ENCODE results near the gene PRF1. TPM values are rescaled to one million over a fixed set of nuclear protein-coding genes. Genes with fewer than 3 reads are reported as not detected.

PRF1 gene
- total RNA-seq, 1 experiment from 2014 or later: 6.4 TPM

DNA sequence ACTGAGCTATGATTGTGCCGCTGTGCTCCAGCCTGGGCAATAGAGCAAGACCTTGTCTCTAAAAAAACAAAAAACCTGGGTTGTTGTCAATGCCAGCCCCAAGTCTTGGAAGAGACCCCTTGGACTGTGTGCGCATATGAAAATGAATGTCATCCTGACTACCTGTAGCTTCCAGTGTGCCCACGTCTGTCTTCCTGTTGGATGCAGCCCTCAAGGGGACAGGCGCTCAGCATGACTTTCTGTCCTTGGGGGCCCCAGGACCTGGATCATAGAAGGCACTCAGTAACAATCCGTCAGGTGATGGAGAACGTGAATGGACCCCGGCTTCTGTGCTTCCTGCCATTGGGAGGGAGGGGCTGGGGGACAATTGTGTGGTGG lies 9.0 kb downstream of the PRF1 start:
- intact Hi-C loops (cut with micrococcal nuclease): no loop called here
- H2AFZ ChIP-seq (ENCODE audit: low read depth, low read length, poor library complexity, severe bottlenecking): no peak overlapping the region
- BruUV-seq (replicated peaks): no TSS peak
- RAD21 ChIA-PET (ENCODE audit: low non-redundant PET in 1 of 2, low total read pairs in 2 of 2, uncharacterized antibody in 2 of 2, unreplicated experiment in 2 of 2): no interaction called here
- H3K9me2 ChIP-seq (ENCODE audit: insufficient read depth): no peaks in the 10 kb centered on the region
- H3K4me2 ChIP-seq (ENCODE audit: low read length): no peak overlapping the region
- no peak overlapping the region for H3K9ac ChIP-seq (ENCODE audit: low read length)
- no peaks in the 10 kb centered on the region for H3K27me3 ChIP-seq (ENCODE audit: insufficient read depth, low read length)
- CTCF ChIA-PET: no interaction called here
- ATAC-seq: no peak
- POLR2A ChIA-PET: no interaction called here
- no peaks in the 10 kb centered on the region for H3K79me2 ChIP-seq (ENCODE audit: insufficient read depth, low read length)
- DNase-seq (ENCODE audit: low read depth, low spot score): no peak
- no peak overlapping the region for H3K27ac ChIP-seq (ENCODE audit: low read depth, low read length)
- TF ChIP-seq, protein P1, sequence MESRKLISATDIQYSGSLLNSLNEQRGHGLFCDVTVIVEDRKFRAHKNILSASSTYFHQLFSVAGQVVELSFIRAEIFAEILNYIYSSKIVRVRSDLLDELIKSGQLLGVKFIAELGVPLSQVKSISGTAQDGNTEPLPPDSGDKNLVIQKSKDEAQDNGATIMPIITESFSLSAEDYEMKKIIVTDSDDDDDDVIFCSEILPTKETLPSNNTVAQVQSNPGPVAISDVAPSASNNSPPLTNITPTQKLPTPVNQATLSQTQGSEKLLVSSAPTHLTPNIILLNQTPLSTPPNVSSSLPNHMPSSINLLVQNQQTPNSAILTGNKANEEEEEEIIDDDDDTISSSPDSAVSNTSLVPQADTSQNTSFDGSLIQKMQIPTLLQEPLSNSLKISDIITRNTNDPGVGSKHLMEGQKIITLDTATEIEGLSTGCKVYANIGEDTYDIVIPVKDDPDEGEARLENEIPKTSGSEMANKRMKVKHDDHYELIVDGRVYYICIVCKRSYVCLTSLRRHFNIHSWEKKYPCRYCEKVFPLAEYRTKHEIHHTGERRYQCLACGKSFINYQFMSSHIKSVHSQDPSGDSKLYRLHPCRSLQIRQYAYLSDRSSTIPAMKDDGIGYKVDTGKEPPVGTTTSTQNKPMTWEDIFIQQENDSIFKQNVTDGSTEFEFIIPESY (IDR thresholded peaks at IDR 0.05; ENCODE audit: extremely low read depth, insufficient replicate concordance, low read length): no peak
- no peak for TF ChIP-seq CEBPB (IDR thresholded peaks at IDR 0.05; ENCODE audit: low read depth)
- TF ChIP-seq, protein P2, sequence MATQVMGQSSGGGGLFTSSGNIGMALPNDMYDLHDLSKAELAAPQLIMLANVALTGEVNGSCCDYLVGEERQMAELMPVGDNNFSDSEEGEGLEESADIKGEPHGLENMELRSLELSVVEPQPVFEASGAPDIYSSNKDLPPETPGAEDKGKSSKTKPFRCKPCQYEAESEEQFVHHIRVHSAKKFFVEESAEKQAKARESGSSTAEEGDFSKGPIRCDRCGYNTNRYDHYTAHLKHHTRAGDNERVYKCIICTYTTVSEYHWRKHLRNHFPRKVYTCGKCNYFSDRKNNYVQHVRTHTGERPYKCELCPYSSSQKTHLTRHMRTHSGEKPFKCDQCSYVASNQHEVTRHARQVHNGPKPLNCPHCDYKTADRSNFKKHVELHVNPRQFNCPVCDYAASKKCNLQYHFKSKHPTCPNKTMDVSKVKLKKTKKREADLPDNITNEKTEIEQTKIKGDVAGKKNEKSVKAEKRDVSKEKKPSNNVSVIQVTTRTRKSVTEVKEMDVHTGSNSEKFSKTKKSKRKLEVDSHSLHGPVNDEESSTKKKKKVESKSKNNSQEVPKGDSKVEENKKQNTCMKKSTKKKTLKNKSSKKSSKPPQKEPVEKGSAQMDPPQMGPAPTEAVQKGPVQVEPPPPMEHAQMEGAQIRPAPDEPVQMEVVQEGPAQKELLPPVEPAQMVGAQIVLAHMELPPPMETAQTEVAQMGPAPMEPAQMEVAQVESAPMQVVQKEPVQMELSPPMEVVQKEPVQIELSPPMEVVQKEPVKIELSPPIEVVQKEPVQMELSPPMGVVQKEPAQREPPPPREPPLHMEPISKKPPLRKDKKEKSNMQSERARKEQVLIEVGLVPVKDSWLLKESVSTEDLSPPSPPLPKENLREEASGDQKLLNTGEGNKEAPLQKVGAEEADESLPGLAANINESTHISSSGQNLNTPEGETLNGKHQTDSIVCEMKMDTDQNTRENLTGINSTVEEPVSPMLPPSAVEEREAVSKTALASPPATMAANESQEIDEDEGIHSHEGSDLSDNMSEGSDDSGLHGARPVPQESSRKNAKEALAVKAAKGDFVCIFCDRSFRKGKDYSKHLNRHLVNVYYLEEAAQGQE (IDR thresholded peaks at IDR 0.05; ENCODE audit: low read depth): no peak
- TF ChIP-seq JUND (IDR thresholded peaks at IDR 0.05): no peak
- TF ChIP-seq, protein P3, sequence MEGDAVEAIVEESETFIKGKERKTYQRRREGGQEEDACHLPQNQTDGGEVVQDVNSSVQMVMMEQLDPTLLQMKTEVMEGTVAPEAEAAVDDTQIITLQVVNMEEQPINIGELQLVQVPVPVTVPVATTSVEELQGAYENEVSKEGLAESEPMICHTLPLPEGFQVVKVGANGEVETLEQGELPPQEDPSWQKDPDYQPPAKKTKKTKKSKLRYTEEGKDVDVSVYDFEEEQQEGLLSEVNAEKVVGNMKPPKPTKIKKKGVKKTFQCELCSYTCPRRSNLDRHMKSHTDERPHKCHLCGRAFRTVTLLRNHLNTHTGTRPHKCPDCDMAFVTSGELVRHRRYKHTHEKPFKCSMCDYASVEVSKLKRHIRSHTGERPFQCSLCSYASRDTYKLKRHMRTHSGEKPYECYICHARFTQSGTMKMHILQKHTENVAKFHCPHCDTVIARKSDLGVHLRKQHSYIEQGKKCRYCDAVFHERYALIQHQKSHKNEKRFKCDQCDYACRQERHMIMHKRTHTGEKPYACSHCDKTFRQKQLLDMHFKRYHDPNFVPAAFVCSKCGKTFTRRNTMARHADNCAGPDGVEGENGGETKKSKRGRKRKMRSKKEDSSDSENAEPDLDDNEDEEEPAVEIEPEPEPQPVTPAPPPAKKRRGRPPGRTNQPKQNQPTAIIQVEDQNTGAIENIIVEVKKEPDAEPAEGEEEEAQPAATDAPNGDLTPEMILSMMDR (IDR thresholded peaks at IDR 0.05 in 2 of 3, conservative IDR thresholded peaks at IDR 0.05 in 1 of 3; ENCODE audit: borderline replicate concordance in 1 of 3, insufficient read depth in 1 of 3, low read depth in 2 of 3, low read length in 2 of 3): no peak
- H3K36me3 ChIP-seq (ENCODE audit: control insufficient read depth in 1 of 2, insufficient read depth in 2 of 2, low read length in 2 of 2): no peaks in the 10 kb centered on the region
- no peaks in the 10 kb centered on the region for H3K9me3 ChIP-seq (ENCODE audit: control insufficient read depth in 1 of 2, insufficient read depth in 1 of 2, low read depth in 1 of 2, low read length in 2 of 2)
- no peaks in the 10 kb centered on the region for H4K20me1 ChIP-seq (ENCODE audit: insufficient read depth)
- no peak overlapping the region for H3K4me3 ChIP-seq (replicated peaks in 1 of 2; ENCODE audit: low read depth in 1 of 2, low read length in 2 of 2)
- H3K4me1 ChIP-seq (ENCODE audit: control insufficient read depth in 1 of 2, insufficient read depth in 2 of 2, low read length in 2 of 2): peaks cover 37 to 77% of the 10 kb centered on the region in 2 experiments
